Middle frontal gyrus (tissue), 1 donor: ENCODE measurements around the gene CHRFAM7A.
"Not testable (repeated sequence)": the region's sequence is repeated elsewhere in the genome, so short reads cannot be mapped to it uniquely, and the experiment has no call there.

Experiments used
- DNase-seq: peaks from one replicate; pipeline ENCODE4 v3.0.0-alpha.2; 2015; ENCODE audit warnings: low spot score; ENCODE audit errors: extremely low spot score

Gene CHRFAM7A

DNA sequence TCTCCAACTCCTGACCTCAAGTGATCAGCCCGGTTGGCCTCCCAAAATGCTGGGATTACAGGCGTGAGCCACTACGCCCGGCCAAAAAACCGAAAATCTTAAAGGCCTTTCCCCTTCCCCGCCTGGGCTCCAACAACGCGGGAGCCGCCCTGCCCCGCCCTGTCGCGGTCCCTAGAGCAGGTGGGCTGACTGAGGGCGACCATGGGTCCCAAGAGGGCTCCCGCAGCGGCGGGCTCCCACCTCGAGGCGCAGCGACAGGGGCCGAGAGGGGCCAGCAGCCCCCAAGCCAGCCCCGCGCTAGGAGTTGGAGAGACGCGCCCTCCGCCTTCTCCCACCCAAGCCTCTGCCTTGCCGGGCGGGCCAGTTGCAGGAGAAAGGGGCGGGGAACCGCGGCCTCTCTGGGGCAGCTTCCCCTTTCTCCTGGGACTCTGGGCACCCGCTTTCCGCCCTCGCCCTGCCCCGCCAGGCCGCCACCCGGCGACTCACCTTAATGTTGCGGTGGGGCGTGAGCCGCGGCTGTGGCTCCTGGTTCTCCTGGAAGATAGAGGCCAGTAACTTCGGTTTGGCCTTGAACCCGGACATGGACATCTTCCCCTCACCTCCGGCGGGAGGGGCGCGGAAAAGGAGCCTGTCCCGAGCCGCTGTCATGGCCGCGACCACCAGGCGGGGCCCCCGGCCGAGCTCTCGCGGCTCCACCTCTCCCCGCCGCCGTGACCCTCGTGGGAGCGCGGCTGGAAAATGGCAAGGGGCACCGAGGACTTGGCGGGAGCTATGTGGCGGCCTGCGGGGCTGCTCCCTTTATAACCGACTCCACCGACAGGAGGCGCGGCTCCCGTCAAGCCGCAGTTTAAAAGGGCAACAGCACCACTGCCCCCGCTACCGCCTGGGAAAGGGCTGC lies at the start of gene CHRFAM7A:
TSS of gene CHRFAM7A (minus strand) at position 775 of the 898 bp plus-strand sequence. CDS start 10,189 bp downstream, outside the sequence.
- not testable (repeated sequence) for DNase-seq

DNA sequence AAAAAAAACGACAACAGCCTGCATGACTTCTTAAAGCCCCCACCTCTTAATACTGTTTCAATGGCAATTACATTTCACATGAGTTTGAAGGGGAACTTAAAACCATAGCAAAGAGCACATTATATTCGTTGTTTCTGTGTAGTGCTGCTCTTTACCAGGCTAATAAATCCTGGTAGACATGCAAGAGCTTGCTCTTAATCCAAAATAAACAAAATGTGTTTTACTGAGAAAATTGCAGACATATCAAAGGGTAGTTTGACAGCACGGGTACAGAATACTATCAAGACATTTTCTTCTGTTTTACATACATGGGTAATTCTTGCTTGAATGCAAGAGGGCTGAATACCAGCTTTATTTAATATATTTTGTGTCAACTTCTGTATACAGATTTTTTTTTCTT lies 45.0 kb upstream of the CHRFAM7A start:
- DNase-seq: not testable (repeated sequence)

DNA sequence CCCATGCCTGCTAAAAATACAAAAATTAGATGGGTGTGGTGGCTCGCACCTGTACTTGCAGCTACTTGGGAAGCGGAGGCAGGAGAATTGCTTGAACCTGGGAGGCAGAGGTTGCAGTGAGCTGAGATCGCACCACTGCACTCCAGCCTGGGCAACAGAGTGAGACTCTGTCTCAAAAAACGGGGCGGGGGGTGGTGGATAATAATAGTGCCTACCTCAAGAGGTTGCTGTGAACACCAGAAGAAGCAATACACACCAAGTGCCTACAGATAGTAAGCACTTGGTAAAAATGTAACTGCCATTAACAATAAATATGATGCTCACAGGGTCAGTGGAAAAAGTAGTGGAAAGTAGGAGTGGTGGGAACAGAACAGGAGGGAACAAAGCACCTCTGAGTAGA lies 42.5 kb upstream of the CHRFAM7A start:
- DNase-seq: not testable (repeated sequence)

DNA sequence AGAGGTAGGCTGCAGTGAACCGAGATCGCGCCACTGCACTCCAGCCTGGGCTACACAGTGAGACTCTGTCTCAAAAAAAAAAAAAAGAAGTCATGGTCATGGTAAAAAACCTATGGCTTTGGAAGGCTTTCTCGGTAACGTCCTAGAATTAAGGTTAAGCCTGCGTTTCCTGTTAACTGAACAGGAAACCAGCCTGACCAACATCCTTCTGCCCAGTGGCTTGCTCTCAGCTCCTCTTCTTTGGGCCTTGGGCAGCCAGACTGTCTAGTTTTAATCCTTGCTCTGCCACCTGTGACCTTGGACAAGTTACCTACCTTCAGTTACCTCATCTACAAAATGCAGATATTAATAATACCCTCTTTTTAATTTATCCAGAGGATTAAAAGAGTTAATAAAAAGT lies 27.4 kb upstream of the CHRFAM7A start:
- DNase-seq: not testable (repeated sequence)

DNA sequence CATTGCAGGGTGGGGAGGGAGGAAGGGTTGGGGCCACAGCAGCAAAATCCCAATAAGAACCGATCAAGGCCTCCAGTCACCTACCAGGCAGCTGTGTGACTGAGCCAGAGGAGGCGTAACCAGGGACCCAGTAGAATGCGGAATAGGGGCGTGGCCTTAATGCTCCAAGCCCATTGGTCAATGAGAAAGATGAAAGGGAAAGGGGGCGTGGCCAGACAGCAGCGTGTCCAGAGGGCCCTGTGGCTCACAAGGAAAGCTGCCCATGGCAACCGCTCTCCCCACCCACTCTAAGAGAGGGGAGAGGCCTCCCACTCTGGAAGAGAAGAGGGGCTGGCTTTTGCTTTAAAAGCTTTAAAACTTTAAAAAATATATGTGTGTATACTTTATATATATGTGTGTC lies 20.8 kb upstream of the CHRFAM7A start, which contains the start of gene GOLGA8R:
TSS of gene GOLGA8R (minus strand) at position 101 of the 400 bp plus-strand sequence. CDS start at position 3, 98 bp downstream.
- DNase-seq: not testable (repeated sequence)

DNA sequence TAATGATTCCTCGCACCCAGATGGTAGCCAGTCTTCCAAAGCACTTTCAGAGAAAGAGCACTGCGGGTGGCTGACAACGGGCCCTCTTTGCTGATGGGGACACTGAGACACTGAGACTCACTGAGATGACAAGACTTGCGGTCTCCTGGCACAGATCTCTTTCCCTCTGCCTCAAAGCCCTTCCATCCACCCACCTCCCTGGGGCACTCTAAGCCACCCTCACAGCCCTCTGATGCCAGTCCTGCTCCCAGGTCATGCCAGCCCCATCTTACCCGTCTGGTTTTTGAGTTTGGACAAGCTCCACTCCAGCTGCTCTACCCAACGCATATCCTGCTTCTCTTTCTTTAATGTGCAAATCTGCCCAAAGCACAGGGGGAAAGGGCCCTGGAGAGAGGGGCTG lies 14.3 kb upstream of the CHRFAM7A start:
- not testable (repeated sequence) for DNase-seq

DNA sequence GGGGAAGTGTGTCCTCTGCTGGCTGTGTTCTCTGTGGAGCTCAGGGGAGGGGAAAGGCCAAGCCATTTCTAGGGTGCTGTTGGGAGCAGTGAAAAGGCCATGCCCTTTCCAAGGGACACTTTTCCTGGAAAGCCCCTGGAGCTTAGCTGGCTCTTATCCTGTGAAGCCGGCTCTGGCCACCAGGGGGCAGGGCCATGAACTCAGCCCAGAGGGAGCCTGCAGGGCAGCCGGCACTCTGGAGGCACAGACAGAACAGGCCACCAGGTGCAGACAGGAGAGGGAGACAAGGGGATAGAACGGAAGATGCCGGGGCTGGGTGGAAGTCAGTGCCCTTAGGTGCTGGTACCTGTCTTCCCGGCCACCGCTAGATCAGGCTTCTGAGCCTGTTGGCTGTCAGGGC lies 5.6 kb upstream of the CHRFAM7A start:
- DNase-seq: not testable (repeated sequence)

DNA sequence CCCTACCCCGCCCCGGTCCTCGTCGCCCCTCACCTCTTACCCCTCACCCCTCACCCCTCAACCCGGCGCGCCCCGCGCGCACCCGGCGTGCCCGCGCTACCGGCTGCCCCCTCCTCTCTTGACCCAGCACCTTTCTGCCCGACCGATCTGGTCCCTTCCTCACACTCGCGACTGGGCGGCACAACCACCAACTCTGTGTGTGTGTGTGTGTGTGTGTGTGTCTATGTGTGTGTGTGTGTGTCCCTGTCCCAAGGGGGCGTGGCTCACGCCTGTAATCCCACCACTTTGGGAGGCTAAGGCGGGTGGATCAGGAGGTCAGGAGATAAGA lies 288 bp upstream of the CHRFAM7A start:
- DNase-seq: not testable (repeated sequence)

DNA sequence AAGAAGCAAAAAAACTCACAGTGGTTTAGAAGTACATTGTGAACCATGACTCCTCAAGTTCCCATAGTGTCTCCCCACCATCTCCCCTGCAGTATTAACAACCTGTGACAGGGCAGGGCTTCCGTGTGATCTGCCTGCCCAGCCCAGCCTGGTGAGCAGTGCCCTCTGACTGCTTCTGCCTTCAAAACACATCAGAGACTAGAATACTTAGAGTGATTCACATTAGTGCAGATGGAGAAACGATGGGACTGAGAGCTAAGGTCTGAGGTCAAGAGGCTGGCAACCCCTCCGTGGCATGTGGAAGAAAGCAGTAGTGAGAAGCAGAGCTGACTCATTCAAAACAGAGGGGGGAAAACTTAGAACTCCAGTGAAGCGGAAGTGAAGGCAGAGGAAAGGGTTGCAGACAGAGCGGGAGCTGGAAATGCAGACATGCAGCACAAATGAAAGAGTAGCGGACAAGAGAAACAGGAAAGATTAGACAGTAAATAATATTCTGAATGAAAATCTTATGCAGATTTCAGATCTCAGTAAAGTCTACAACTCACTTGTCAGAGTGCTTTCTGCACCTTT lies 6.9 kb downstream of the CHRFAM7A start:
- not testable (repeated sequence) for DNase-seq

DNA sequence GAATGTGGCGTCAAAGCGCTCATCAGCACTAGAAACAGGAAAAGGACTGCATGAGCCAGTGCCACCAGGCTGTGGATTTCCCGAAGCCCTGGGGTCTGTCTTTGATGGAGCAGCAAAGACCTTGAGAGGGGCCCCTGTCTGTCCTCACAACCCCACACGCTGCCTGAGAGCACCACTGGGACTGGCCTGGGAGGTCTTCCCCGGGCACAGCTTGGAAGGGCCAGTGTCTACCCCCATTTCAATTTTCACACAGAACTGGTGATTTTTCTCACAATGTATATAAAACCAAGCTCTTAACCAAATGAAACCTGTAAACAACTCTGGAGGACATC lies 16.3 kb downstream of the CHRFAM7A start:
- DNase-seq: not testable (repeated sequence)

DNA sequence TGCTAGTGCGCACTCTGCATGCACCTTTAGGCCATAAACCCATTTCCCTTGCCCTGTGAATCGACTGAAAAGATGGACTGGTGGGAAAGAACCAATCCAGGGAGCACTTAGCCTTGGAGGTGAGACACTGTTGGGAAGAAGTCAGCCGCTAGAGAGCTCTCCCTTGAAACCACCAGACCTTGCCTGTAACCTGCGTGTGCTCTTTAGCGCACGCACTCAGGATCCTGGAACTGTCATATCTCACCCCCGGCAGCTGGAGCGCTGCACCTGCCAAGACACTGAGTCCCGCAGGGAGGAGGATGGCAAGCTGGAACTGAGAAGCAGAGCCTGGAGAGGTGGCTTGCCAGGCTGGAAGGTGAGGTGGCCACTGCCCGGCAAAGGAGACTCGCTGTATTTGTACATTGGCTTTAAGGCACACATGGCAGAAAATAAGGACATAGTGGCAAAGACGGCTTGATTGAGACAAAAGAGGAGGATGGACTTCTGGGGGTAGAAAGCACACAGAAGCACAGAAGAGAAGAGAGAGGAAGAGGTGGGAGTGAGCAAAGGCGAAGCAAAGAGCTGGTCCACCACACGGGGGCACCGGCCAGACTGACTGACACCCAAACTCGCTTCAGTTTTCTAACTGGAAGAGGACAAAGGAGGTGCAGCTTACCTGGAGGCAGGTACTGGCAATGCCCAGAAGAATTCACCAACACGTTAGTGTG lies 16.8 kb downstream of the CHRFAM7A start:
- DNase-seq: not testable (repeated sequence)

DNA sequence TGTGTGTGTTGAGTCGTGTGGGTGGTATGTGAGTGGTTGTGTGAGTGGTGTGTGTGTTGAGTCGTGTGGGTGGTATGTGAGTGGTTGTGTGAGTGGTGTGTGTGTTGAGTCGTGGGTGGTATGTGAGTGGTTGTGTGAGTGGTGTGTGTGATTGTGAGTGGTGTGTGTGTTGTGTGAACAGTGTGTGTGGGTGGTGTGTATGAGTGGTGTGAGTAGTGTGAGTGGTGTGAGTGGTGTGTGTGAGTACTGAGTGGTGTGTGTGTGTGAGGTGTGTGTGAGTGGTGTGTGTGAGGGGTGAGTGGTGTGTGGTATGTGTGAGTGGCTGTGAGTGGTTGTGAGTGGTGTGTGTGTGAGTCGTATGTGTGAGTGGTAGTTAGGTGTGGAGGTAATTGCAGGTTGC lies 17.5 kb downstream of the CHRFAM7A start:
- not testable (repeated sequence) for DNase-seq

DNA sequence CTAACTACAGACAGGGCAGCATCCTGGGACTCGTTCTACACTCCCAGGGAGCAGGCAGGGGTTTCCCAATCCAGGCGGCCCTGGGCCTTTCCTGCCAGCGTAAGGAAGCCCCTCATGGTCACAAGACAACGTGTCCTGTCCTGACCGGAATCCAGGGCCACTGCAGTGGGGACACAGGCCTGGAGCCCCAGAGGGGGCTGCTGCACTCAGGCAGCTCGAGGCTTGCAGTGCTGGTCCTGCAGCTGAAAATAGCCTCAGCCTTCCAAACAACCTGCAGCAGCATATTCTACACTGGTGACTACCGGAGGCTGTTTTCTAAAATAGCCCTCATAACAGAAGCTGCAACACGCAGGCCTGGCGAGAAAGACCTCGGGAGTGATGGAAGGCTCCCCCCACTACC lies 18.5 kb downstream of the CHRFAM7A start:
- not testable (repeated sequence) for DNase-seq

DNA sequence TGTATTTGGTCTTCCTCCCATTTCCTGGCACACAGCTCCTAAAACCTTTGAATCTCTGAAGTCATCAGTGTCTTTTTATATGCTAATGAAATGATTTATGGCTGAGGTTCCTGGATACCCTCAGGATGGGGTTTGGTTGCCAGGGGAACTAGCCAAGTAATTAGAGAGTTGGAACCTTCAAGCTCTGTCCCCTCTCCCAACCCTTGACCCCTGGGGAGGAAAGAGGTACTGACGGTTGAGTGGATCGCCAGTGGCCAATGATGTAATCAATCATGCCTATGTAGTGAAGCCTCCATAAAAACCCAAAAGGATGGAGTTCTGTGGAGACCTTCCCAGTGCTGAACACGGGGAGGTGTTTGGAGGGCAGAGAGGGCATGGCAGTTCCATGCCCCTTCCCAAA lies 25.1 kb downstream of the CHRFAM7A start:
- DNase-seq: not testable (repeated sequence)

DNA sequence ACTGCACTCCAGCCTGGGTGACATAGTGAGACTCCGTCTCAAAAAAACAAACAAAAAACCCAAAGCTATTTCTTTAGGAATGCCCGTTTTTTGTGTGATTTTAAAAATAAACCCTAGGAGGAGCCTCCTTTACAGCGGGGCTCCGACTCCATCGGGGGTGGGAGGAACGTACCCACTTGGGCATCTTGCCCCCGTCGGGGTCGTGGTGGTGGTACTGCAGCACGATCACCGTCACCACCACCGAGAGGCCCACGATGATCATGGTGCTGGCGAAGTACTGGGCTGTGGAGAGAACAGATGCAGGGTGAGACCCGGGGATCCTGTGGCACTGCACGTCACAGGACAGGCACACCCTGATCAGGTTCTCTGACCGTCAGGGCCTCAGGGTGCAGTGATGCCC lies 26.1 kb downstream of the CHRFAM7A start:
- DNase-seq: not testable (repeated sequence)

DNA sequence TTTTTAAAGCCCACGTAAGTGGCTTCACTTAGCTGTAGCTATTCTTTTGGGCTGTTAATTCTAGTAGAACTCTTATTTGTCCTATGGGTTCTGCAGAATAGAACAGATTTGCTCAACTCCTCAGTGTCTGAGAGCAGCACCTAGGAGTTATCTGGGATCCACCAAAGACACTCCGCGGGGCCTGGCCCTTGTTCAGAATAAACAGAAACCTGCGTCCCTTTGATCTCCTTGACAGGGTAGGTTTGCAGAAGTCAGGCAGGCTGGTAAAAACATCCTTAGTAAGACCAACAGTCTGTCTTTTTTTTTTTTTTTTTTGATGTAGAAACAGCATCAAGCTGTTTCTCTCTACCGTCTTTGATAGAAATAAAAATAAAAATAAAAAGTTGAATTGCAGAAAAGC lies 31.9 kb downstream of the CHRFAM7A start:
- not testable (repeated sequence) for DNase-seq

DNA sequence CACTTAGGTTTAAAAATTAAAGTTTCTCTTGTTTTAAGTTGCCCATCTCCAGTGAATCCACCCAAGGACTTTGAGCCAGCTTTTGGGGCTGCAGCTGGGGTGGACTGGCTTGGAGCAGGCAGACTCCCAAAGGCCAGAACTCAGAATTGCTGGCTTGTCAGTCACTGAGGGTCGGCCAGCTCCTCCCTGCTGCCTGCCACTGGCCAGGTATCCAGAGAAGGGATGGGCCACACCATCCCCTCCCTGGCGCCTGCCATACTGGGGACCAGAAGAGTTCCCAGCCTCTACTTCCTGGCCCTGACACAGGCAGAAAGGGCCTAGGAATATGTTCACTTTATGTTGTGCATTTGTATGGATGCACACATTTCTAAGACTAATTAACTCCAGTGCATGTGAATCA lies 32.4 kb downstream of the CHRFAM7A start:
- not testable (repeated sequence) for DNase-seq

DNA sequence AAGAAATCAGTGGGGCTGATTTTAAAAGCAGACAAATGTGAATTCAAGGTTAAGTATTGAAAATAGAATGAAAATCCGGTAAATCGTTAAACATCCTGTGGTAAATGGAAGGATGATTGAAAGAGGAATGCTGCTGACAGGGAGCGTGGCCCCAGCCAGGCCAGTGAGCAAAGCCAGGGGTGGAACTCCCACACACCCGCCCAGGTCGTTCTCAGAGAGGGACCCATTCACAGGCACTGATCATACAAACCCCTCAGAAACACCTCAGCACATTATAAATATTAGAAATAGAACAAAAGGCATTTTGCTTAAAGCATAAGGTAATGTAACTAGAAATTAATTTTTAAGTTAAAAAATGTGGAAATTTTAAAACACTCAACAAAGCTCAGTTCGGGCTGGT lies 38.3 kb downstream of the CHRFAM7A start:
- DNase-seq: not testable (repeated sequence)

DNA sequence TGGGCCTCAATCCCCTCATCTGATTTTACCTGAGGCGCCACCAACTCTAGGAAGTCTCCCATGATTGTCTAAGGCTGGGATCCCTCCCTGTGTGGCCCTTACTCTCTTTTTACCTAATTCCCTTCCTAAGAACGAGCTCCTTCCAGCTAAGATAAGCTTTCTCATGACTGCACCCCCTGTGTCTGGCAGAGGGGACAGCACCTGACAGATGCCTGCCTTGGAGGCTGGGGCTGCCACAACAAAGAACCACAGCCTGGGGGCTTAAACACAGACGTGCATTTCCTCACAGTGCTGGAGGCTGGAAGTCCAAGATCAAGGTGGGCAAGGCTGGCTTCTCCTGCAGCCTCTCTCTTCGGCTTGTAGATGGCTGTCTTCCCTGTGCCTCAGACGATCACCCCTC lies 43.5 kb downstream of the CHRFAM7A start:
- DNase-seq: not testable (repeated sequence)

DNA sequence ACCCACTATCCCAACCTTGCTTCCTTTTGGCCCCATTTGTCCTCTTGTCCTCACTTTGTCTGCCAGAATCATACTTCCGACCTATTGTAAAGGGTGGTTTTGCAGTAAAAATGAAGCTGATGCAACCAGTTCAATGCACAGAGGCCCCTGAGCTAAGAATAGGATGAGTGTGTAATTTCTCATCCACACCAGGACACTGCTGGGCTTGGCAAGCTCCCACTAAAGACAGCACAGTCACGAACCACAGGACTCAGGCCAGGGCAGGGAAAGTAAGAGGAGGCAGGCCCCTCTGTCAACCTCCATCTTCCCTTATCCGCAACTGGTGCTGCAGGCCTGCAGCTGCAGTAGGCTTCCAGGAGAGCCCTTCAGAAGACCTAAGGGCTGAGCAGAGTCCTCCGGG lies 56.8 kb downstream of the CHRFAM7A start:
- DNase-seq: not testable (repeated sequence)

DNA sequence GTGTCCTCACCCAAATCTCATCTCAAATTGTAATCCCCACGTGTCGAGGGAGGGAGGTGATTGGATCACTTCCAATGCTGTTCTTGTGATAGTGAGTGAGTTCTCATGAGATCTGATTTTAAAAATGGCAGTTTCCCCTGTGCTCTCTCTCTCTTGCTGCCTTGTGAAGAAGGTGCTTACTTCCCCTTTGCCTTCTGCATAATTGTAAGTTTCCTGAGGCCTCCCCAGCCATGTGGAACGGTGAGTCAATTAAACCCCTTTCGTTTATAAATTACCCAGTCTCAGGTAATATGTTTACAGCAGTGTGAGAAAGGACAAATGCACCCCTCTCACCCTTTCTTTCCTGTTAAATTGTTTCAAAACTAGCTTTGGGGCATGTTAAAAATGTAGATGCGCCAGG lies 59.2 kb downstream of the CHRFAM7A start:
- DNase-seq: not testable (repeated sequence)

DNA sequence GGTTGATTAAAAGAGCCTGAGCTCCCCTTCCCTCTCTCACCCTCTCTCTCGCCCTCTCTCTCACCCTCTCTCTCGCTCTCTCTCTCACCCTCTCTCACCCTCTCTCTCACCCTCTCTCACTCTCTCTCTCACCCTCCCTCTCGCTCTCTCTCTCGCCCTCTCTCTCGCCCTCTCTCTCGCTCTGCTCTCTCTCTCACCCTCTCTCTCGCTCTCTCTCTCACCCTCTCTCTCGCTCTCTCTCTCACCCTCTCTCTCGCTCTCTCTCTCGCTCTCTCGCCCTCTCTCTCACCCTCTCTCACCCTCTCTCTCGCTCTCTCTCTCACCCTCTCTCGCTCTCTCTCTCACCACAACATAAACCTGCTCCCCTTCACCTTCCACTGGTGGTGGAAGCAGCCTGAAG lies 67.2 kb downstream of the CHRFAM7A start:
- not testable (repeated sequence) for DNase-seq
